Panc1 (cell line): Measurements from ENCODE around the gene MED23. TPM values are rescaled to one million over a fixed set of nuclear protein-coding genes. Genes with fewer than 3 reads are reported as not detected.

Experiments used
- ATAC-seq: fragments of 200-7000 bp; cut with Tn5 transposase; 2 replicates; pipeline ENCODE4 v1.9.1; 2020; ENCODE audit warnings: mild to moderate bottlenecking, moderate library complexity
- BruUV-seq: library from RNA; stranded (reverse); fragments of 400-500 nt; replicated peaks from 2 replicates; lab custom pipeline; 2021; lab: Mats Ljungman, UMichigan
- CTCF ChIA-PET: fragments of 300-600 bp; sonication (Branson Sonifier 250); formaldehyde crosslinking; loops from one replicate; lab custom pipeline; 2022; ENCODE audit warnings: antibody characterized with exemption; lab: Charles Lee
- POLR2A ChIA-PET: fragments of 300-600 bp; sonication (Branson Sonifier 250); formaldehyde crosslinking; loops from one replicate; lab custom pipeline; 2022; ENCODE audit warnings: antibody characterized with exemption; lab: Charles Lee
- DNase-seq: peaks from one replicate; pipeline ENCODE4 v3.0.0-alpha.2; 2010; ENCODE audit warnings: low read depth, low spot score
- H3K27ac ChIP-seq: 2 replicates; pipeline ENCODE4 v1.5.1; 2011; ENCODE audit warnings: mild to moderate bottlenecking, low read length, inconsistent platforms
- H3K27me3 ChIP-seq: fragments of 200-500 bp; sonication (Bioruptor generic); 2 replicates; pipeline ENCODE4 v1.6.0; 2014; ENCODE audit warnings: low read length, inconsistent platforms; ENCODE audit not compliant: control insufficient read depth, insufficient read depth
- H3K36me3 ChIP-seq: fragments of 200-500 bp; sonication (Bioruptor generic); 2 replicates; pipeline ENCODE4 v1.5.1; 2014; ENCODE audit warnings: inconsistent platforms, mild to moderate bottlenecking, low read length, moderate library complexity; ENCODE audit not compliant: control insufficient read depth, insufficient read depth
- H3K4me1 ChIP-seq: 2 replicates; pipeline ENCODE4 v1.5.1; 2011; ENCODE audit warnings: inconsistent platforms, mild to moderate bottlenecking, low read length, moderate library complexity; ENCODE audit not compliant: control insufficient read depth, insufficient read depth
- H3K4me3 ChIP-seq, 2 experiments: 2 replicates each; pipeline ENCODE4 v1.5.1; 2011 to 2012; ENCODE audit warnings: low read depth in 2 of 2, low read length in 2 of 2, mild to moderate bottlenecking in 2 of 2, inconsistent platforms in 1 of 2, moderate library complexity in 1 of 2
- H3K9me3 ChIP-seq: fragments of 200-500 bp; sonication (Bioruptor generic); 2 replicates; pipeline ENCODE4 v1.5.1; 2014; ENCODE audit warnings: low read depth, mild to moderate bottlenecking, inconsistent platforms, low read length, moderate library complexity; ENCODE audit not compliant: control insufficient read depth, insufficient read depth
- CTCF ChIP-seq: fragments of 450-650 bp; IDR thresholded peaks from 2 replicates; pipeline ENCODE4 v1.5.1; 2017; ENCODE audit warnings: mild to moderate bottlenecking
- POLR2AphosphoS5 ChIP-seq: IDR thresholded peaks from 2 replicates; pipeline ENCODE4 v1.6.1; 2012; ENCODE audit warnings: mild to moderate bottlenecking, low read depth, low read length, moderate library complexity
- REST ChIP-seq, 2 experiments: IDR thresholded peaks; 2 replicates each; pipeline ENCODE4 v1.6.1; 2011 to 2012; ENCODE audit warnings: low read depth in 2 of 2, control low read depth in 1 of 2, low read length in 1 of 2, mild to moderate bottlenecking in 1 of 2, moderate library complexity in 1 of 2; ENCODE audit not compliant: insufficient read depth in 1 of 2
- SIN3A ChIP-seq: IDR thresholded peaks from 2 replicates; pipeline ENCODE4 v1.6.1; 2012; ENCODE audit warnings: low read depth, mild to moderate bottlenecking, low read length, moderate library complexity, borderline replicate concordance; ENCODE audit not compliant: insufficient read depth
- TCF7L2 ChIP-seq: IDR thresholded peaks from 2 replicates; pipeline ENCODE4 v1.6.1; 2011; ENCODE audit warnings: mild to moderate bottlenecking, low read depth, low read length, inconsistent platforms
- in situ Hi-C: cut with HindIII; loops from 2 replicates; pipeline ENCODE4 v1.10.0; 2016; ENCODE audit warnings: low sequenced_read_pairs, low pct_unique_long_range_greater_than_20kb
- intact Hi-C: fragments of 100-400 bp; cut with micrococcal nuclease; formaldehyde crosslinking; loops from one replicate; pipeline ENCODE4 v1.10.0; 2022; ENCODE audit not compliant: unreplicated experiment
- total RNA-seq: library from RNA; stranded (reverse); gene quantifications from one replicate; pipeline ENCODE4 v1.2.1, GENCODE V29; 2021; ENCODE audit not compliant: unreplicated experiment

Gene MED23
- total RNA-seq, 1 experiment from 2014 or later = 18.3 TPM

GRCh38 chr6:131631625-131632289, 3.7 kb upstream of the MED23 start:
- intact Hi-C loops = no loop called here
- DNase-seq (no peak), ATAC-seq (no peak)
- Histone ChIP-seq H3K27me3 (0 out of 2 replicates have a peak, but pooled peaks cover 2% of the 10 kb centered on the region), H3K4me3 (no peak overlapping the region), H3K27ac (no peak overlapping the region), H3K4me1 (peaks cover 6% of the 10 kb centered on the region; the same call in 1 of the 2 replicates), H3K36me3 (peaks cover 3% of the 10 kb centered on the region; the same call in 1 of the 2 replicates), H3K9me3 (no peaks in the 10 kb centered on the region)
- BruUV-seq = no TSS peak
- in situ Hi-C loops = no loop called here
- ChIA-PET POLR2A (interaction anchor here (0.6 kb wide), 1 partner anchor 282 kb away, joined by 3 read pairs; no protein-coding TSS in a partner anchor), CTCF (no interaction called here)
- TF ChIP-seq REST (IDR thresholded peaks at IDR 0.05; ENCODE audit: insufficient read depth in 1 of 2, low read depth in 2 of 2, low read length in 1 of 2) (no peak), POLR2AphosphoS5 (no peak), SIN3A (no peak), CTCF (no peak), TCF7L2 (no peak)

GRCh38 chr6:131629651-131630050, 1.6 kb upstream of the MED23 start:
- H3K4me1 ChIP-seq = peaks cover 7% of the 10 kb centered on the region; the same call in 1 of the 2 replicates
- DNase-seq (no peak), ATAC-seq (no peak)
- H3K27me3 ChIP-seq = 0 out of 2 replicates have a peak, but pooled peaks cover 2% of the 10 kb centered on the region
- peaks cover 8% of the 10 kb centered on the region for H3K36me3 ChIP-seq
- BruUV-seq = no TSS peak
- H3K9me3 ChIP-seq = no peaks in the 10 kb centered on the region
- ChIA-PET POLR2A (no interaction called here), CTCF (no interaction called here)
- no peak for TF ChIP-seq REST (IDR thresholded peaks at IDR 0.05; ENCODE audit: insufficient read depth in 1 of 2, low read depth in 2 of 2, low read length in 1 of 2)
- no peak for TF ChIP-seq TCF7L2
- no peak for TF ChIP-seq CTCF
- no peak for TF ChIP-seq SIN3A
- no peak for TF ChIP-seq POLR2AphosphoS5
- in situ Hi-C loops = no loop called here
- intact Hi-C loops = loop anchor here (10.0 kb wide), 1 partner anchor 755 kb away; no protein-coding TSS in a partner anchor
- H3K27ac ChIP-seq = no peak overlapping the region
- no peak overlapping the region for H3K4me3 ChIP-seq
